Tibial nerve (tissue), 4 donors: ENCODE results near the gene CXorf58. TPM values are rescaled to one million over a fixed set of nuclear protein-coding genes. Genes with fewer than 3 reads are reported as not detected.
"Not testable (repeated sequence)": the region's sequence is repeated elsewhere in the genome, so short reads cannot be mapped to it uniquely, and the experiment has no call there.

ENCODE experiments used
- DNase-seq, 2 donors: peaks; one replicate each; pipeline ENCODE4 v3.0.0-alpha.2; 2019; ENCODE audit warnings: low spot score in 2 of 2
- H3K27ac ChIP-seq, 4 donors: fragments of 200-600 bp; sonication (generic) in 3 of 4; one replicate each; pipeline ENCODE4 v1.5.1; 2017 to 2019; ENCODE audit warnings: mild to moderate bottlenecking in 1 of 4
- H3K27me3 ChIP-seq, 2 donors: fragments of 200-600 bp; sonication (generic) in 1 of 2; one replicate each; pipeline versions ENCODE4 v1.5.1 to v1.6.0; 2017 to 2019
- H3K36me3 ChIP-seq, 3 donors: fragments of 200-600 bp; sonication (generic); one replicate each; pipeline ENCODE4 v1.5.1; 2018 to 2019
- H3K4me1 ChIP-seq, 4 donors: fragments of 200-600 bp; sonication (generic) in 3 of 4; one replicate each; pipeline ENCODE4 v1.5.1; 2017 to 2019
- H3K4me3 ChIP-seq, 4 donors: fragments of 200-600 bp; sonication (generic) in 3 of 4; one replicate each; pipeline ENCODE4 v1.5.1; 2017 to 2019; ENCODE audit warnings: mild to moderate bottlenecking in 1 of 4, moderate library complexity in 1 of 4
- H3K9me3 ChIP-seq, 4 donors: fragments of 200-600 bp; sonication (generic) in 3 of 4; one replicate each; pipeline ENCODE4 v1.5.1; 2017 to 2019
- CTCF ChIP-seq, 5 experiments: fragments of 200-600 bp in 3 of 5; fragments of 450-650 bp in 2 of 5; sonication (generic) in 3 of 5; IDR thresholded peaks; one replicate each; pipeline ENCODE4 v1.5.1; 2016 to 2019; ENCODE audit warnings: antibody characterized with exemption in 5 of 5, mild to moderate bottlenecking in 3 of 5, moderate library complexity in 2 of 5
- EP300 ChIP-seq, 2 donors: sonication (generic); formaldehyde crosslinking; IDR thresholded peaks; one replicate each; pipeline ENCODE4 v1.6.1; 2017; ENCODE audit warnings: antibody characterized with exemption in 2 of 2, mild to moderate bottlenecking in 1 of 2
- POLR2A ChIP-seq, 2 donors: fragments of 450-650 bp; IDR thresholded peaks; one replicate each; pipeline ENCODE4 v1.6.1; 2017; ENCODE audit warnings: antibody characterized with exemption in 2 of 2, mild to moderate bottlenecking in 2 of 2, moderate library complexity in 2 of 2
- WGBS, 2 donors: methylation state at CpG; one replicate each; pipeline ENCODE4 v1.1.5; 2018; 5-methylcytosine and 5-hydroxymethylcytosine counted together
- total RNA-seq, 4 donors: library from RNA; depleted of rRNA; stranded (reverse); fragments of >200 nt; gene quantifications; one replicate each; pipeline ENCODE4 v1.1.0, GENCODE V29; 2016

Gene CXorf58
- total RNA-seq, 4 donors from 2014 or later, result 0.22 to 1.5 TPM; not detected in 2

GRCh38 chrX:23953908-23954269, 46.1 kb downstream of the CXorf58 start:
- 88 to 92% methylated on average over 11 of the region's 11 CpGs for WGBS, 2 donors
- TF ChIP-seq CTCF (IDR thresholded peaks at IDR 0.05) (no peak), EP300 (IDR thresholded peaks at IDR 0.05) (no peak), POLR2A (IDR thresholded peaks at IDR 0.05) (no peak)
- no peaks in the 10 kb centered on the region for H3K27me3 ChIP-seq
- H3K27ac ChIP-seq, result no peak overlapping the region
- no peak for DNase-seq
- H3K36me3 ChIP-seq, result no peaks in the 10 kb centered on the region
- H3K4me3 ChIP-seq, result no peak overlapping the region
- H3K9me3 ChIP-seq, result no peaks in the 10 kb centered on the region
- no peaks in the 10 kb centered on the region for H3K4me1 ChIP-seq

- no peak overlapping the region for H3K27ac ChIP-seq
- H3K4me3 ChIP-seq, result no peak overlapping the region
- TF ChIP-seq CTCF (IDR thresholded peaks at IDR 0.05) (no peak), POLR2A (IDR thresholded peaks at IDR 0.05) (no peak), EP300 (IDR thresholded peaks at IDR 0.05) (no peak)
- H3K9me3 ChIP-seq, result no peaks in the 10 kb centered on the region
- 73 to 75% methylated on average over 4 of the region's 4 CpGs for WGBS, 2 donors
- no peaks in the 10 kb centered on the region for H3K27me3 ChIP-seq
- no peaks in the 10 kb centered on the region for H3K4me1 ChIP-seq
- no peaks in the 10 kb centered on the region for H3K36me3 ChIP-seq
- DNase-seq, result no peak
Observed at GRCh38 chrX:23954396-23954795, 46.6 kb downstream of the CXorf58 start.

DNA sequence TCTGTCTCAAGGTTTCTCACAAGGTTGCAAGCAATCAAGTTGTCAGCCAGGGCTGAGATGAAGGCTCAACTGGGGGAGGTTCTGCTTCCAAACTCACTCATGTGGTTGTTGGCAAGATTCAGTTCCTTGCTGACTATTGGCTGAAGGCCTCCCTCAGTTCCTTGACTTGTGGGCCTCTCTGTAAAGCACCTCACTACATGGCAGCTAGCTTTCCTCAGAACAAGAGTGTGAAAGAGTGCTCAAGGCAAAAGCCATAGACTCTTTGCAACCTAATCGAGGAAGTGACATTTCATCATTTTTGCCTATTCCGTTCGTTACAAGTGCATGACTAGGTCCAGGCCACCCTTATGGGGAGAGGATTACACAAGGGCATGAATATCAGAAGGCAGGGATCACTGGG, 52.0 kb downstream of the CXorf58 start:
- DNase-seq, result no peak
- TF ChIP-seq EP300 (IDR thresholded peaks at IDR 0.05), result no peak
- TF ChIP-seq CTCF (IDR thresholded peaks at IDR 0.05), result no peak
- no peak for TF ChIP-seq POLR2A (IDR thresholded peaks at IDR 0.05)
- Histone ChIP-seq H3K4me1 (no peaks in the 10 kb centered on the region), H3K27me3 (no peaks in the 10 kb centered on the region), H3K36me3 (no peaks in the 10 kb centered on the region), H3K9me3 (no peaks in the 10 kb centered on the region), H3K4me3 (no peak overlapping the region), H3K27ac (no peak overlapping the region)
- 82% methylated on average over 3 of the region's 3 CpGs for WGBS, 2 donors

- no peaks in the 10 kb centered on the region for H3K36me3 ChIP-seq
- H3K9me3 ChIP-seq, result no peaks in the 10 kb centered on the region
- no peaks in the 10 kb centered on the region for H3K27me3 ChIP-seq
- TF ChIP-seq POLR2A (IDR thresholded peaks at IDR 0.05), result no peak
- no peak for TF ChIP-seq CTCF (IDR thresholded peaks at IDR 0.05)
- H3K27ac ChIP-seq, result no peak overlapping the region
- 43 to 45% methylated on average over 5 of the region's 5 CpGs for WGBS, 2 donors
- H3K4me1 ChIP-seq, result no peaks in the 10 kb centered on the region
- no peak for DNase-seq
- H3K4me3 ChIP-seq, result no peak overlapping the region
Observed at GRCh38 chrX:23964191-23964590, 56.4 kb downstream of the CXorf58 start.

- 87 to 95% methylated on average over 8 of the region's 8 CpGs for WGBS, 2 donors
- H3K9me3 ChIP-seq, H3K27me3 ChIP-seq, H3K4me1 ChIP-seq, H3K4me3 ChIP-seq, DNase-seq, H3K36me3 ChIP-seq, H3K27ac ChIP-seq: not testable (repeated sequence)
Observed at GRCh38 chrX:23965630-23966029, 57.8 kb downstream of the CXorf58 start.

DNA sequence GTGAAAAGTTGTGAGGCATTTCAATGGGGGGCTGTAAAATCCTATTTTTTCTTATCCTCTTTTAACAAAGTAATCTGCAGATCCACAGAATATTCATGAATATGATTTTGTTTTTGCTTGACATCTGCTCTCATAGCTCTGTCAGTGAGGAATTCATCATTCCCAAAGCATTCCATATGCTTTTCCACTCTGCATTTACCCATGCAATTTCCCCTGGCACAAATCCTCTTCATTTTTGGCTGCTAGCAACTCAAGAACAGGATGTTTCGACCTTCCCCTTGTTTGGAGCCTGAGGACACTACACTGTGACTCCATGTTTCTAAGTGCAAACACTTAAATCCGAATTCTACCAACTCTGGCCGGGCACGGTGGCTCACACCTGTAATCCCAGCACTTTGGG, 70.7 kb downstream of the CXorf58 start:
- peaks cover 0 to 10% of the 10 kb centered on the region in 2 donors for H3K27me3 ChIP-seq
- no peaks in the 10 kb centered on the region for H3K4me1 ChIP-seq
- H3K27ac ChIP-seq, result no peak overlapping the region
- no peaks in the 10 kb centered on the region for H3K9me3 ChIP-seq
- WGBS, 2 donors, result 71 to 76% methylated on average over 4 of the region's 4 CpGs
- no peak for DNase-seq
- H3K4me3 ChIP-seq, result no peak overlapping the region
- no peak for TF ChIP-seq CTCF (IDR thresholded peaks at IDR 0.05)
- no peak for TF ChIP-seq EP300 (IDR thresholded peaks at IDR 0.05)
- TF ChIP-seq POLR2A (IDR thresholded peaks at IDR 0.05), result no peak
- no peaks in the 10 kb centered on the region for H3K36me3 ChIP-seq
